GM12873 (cell line): ENCODE measurements around the gene TMPRSS4.

ENCODE experiments used
- CTCF ChIP-seq: IDR thresholded peaks from 2 replicates; pipeline ENCODE4 v1.5.1; 2012; ENCODE audit warnings: low read depth, mild to moderate bottlenecking, moderate library complexity, low read length, control low read depth; ENCODE audit not compliant: insufficient read depth; ENCODE audit errors: missing control alignments

TMPRSS4 gene

GRCh38 chr11:118057251-118058145 lies 19.4 kb upstream of the TMPRSS4 start:
- TF ChIP-seq CTCF = no peak

- no peak for TF ChIP-seq CTCF
Observed at GRCh38 chr11:118058311-118059245, 18.3 kb upstream of the TMPRSS4 start.

DNA sequence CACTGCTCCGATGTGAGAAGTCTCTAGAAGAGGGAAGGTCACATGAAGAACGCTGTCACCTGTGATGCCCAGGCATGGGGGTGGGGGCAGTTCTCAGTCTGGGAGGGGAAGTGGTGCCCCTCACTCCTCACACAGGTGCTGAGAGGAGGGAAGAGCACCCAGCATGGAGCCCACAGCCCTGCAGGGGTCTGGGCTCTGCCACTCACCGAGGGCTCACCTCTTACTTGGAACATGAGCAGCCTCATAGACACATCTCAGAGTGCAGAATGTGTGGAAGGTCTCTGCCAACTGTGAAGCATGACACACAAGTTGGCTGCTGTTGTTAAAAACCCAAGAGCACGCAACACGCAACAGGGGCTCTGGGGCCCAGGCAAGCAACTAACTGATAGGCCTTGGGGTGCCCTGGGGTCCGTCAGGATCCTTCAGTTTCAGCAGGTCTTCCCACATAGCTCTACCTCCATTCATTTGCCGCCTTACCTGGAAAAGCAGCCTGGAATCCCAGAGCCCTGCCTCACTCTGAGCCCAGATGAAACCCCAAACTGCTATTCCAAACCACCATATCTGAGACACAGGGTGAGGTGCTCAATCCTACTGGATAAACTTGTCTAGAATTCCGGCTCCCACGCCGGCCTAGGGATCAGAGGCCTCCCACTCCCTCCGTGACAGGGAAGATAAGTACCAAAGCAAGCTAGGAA lies 17.5 kb upstream of the TMPRSS4 start:
- no peak for TF ChIP-seq CTCF

- TF ChIP-seq CTCF = no peak
Observed at GRCh38 chr11:118060081-118060661, 16.7 kb upstream of the TMPRSS4 start.

- TF ChIP-seq CTCF = no peak
Observed at GRCh38 chr11:118060869-118061268, 16.0 kb upstream of the TMPRSS4 start.

- TF ChIP-seq CTCF = no peak
Observed at GRCh38 chr11:118061586-118062125, 15.2 kb upstream of the TMPRSS4 start.
